Testis (tissue), 3 donors: ENCODE measurements around the gene FUT8. TPM values are rescaled to one million over a fixed set of nuclear protein-coding genes. Genes with fewer than 3 reads are reported as not detected.

Experiments
- DNase-seq: peaks from one replicate; pipeline ENCODE4 v3.0.0-alpha.2; 2019
- H3K27ac ChIP-seq, 2 donors: fragments of 200-600 bp; sonication (generic); one replicate each; pipeline ENCODE4 v1.5.1; 2019
- H3K27me3 ChIP-seq: fragments of 200-600 bp; sonication (generic); one replicate; pipeline ENCODE4 v1.5.1; 2019
- H3K36me3 ChIP-seq: fragments of 200-600 bp; sonication (generic); one replicate; pipeline ENCODE4 v1.5.1; 2017; ENCODE audit warnings: low read depth; ENCODE audit errors: missing control alignments
- H3K4me1 ChIP-seq: fragments of 200-600 bp; sonication (generic); one replicate; pipeline ENCODE4 v1.5.1; 2019
- H3K4me3 ChIP-seq, 2 donors: fragments of 200-600 bp; sonication (generic); one replicate each; pipeline ENCODE4 v1.5.1; 2017 to 2019
- H3K9me3 ChIP-seq: fragments of 200-600 bp; sonication (generic); one replicate; pipeline ENCODE4 v1.5.1; 2017
- CTCF ChIP-seq, 3 experiments: fragments of 450-650 bp in 2 of 3; fragments of 200-600 bp in 1 of 3; sonication (generic) in 1 of 3; IDR thresholded peaks; one replicate each; pipeline ENCODE4 v1.5.1; 2016 to 2019; ENCODE audit warnings: antibody characterized with exemption in 3 of 3, mild to moderate bottlenecking in 2 of 3, moderate library complexity in 1 of 3
- POLR2A ChIP-seq: fragments of 450-650 bp; IDR thresholded peaks from one replicate; pipeline ENCODE4 v1.6.1; 2017; ENCODE audit warnings: antibody characterized with exemption, mild to moderate bottlenecking, moderate library complexity
- WGBS, 2 donors: methylation state at CpG; one replicate each; pipeline ENCODE4 v1.1.5; 2018; 5-methylcytosine and 5-hydroxymethylcytosine counted together
- intact Hi-C: fragments of 100-400 bp; cut with DNase I; formaldehyde crosslinking; loops from one replicate; pipeline ENCODE4 v1.15.1; 2023; ENCODE audit warnings: low total_unique reads
- polyA plus RNA-seq: library from polyadenylated mRNA; stranded (reverse); fragments of 350-450 nt; fragmentation: Illumina TruSeq; extraction: RNeasy Lipid Tissue Mini Kit (QIAGEN cat#74804); gene quantifications from one replicate; pipeline ENCODE4 v1.2.3, GENCODE V29; 2014; ENCODE audit warnings: low read depth, low replicate concordance; ENCODE audit not compliant: insufficient read depth
- total RNA-seq, 2 donors: library from RNA; depleted of rRNA; stranded (reverse); fragments of >200 nt; gene quantifications; one replicate each; pipeline ENCODE4 v1.2.3, GENCODE V29; 2016

FUT8 gene
- total and polyA plus RNA-seq, 3 donors from 2014 or later, result 47.1 to 68.3 (median 58.7) TPM

GRCh38 chr14:65421201-65421981 is 8.9 kb downstream of the FUT8 start:
- Histone ChIP-seq H3K9me3 (no peaks in the 10 kb centered on the region), H3K4me1 (no peaks in the 10 kb centered on the region), H3K27ac (no peak overlapping the region), H3K27me3 (no peaks in the 10 kb centered on the region), H3K36me3 (no peaks in the 10 kb centered on the region), H3K4me3 (no peak overlapping the region)
- no peak for DNase-seq
- intact Hi-C loops, result no loop called here
- no peak for TF ChIP-seq POLR2A
- no peak for TF ChIP-seq CTCF (IDR thresholded peaks at IDR 0.05)
- WGBS, 2 donors, result 92 to 93% methylated on average over 10 of the region's 10 CpGs

- Histone ChIP-seq H3K4me1 (no peaks in the 10 kb centered on the region), H3K4me3 (no peak overlapping the region), H3K27ac (no peak overlapping the region), H3K27me3 (no peaks in the 10 kb centered on the region), H3K9me3 (no peaks in the 10 kb centered on the region), H3K36me3 (no peaks in the 10 kb centered on the region)
- DNase-seq, result no peak
- intact Hi-C loops, result no loop called here
- TF ChIP-seq POLR2A, result no peak
- no peak for TF ChIP-seq CTCF (IDR thresholded peaks at IDR 0.05)
- WGBS, 2 donors, result 88 to 91% methylated on average over 4 of the region's 4 CpGs
Observed at GRCh38 chr14:65422088-65422834, 9.7 kb downstream of the FUT8 start.

GRCh38 chr14:65423982-65424381 is 11.5 kb downstream of the FUT8 start:
- 95 to 97% methylated on average over 5 of the region's 5 CpGs for WGBS, 2 donors
- no peak for DNase-seq
- no peaks in the 10 kb centered on the region for H3K9me3 ChIP-seq
- intact Hi-C loops, result no loop called here
- no peaks in the 10 kb centered on the region for H3K4me1 ChIP-seq
- H3K4me3 ChIP-seq, result no peak overlapping the region
- TF ChIP-seq CTCF (IDR thresholded peaks at IDR 0.05), result no peak
- no peak overlapping the region for H3K27ac ChIP-seq
- no peaks in the 10 kb centered on the region for H3K36me3 ChIP-seq
- no peaks in the 10 kb centered on the region for H3K27me3 ChIP-seq

GRCh38 chr14:65424531-65424930 is 12.0 kb downstream of the FUT8 start:
- no peaks in the 10 kb centered on the region for H3K36me3 ChIP-seq
- intact Hi-C loops, result no loop called here
- H3K27me3 ChIP-seq, result no peaks in the 10 kb centered on the region
- 93 to 98% methylated on average over 5 of the region's 5 CpGs for WGBS, 2 donors
- no peaks in the 10 kb centered on the region for H3K9me3 ChIP-seq
- no peaks in the 10 kb centered on the region for H3K4me1 ChIP-seq
- H3K4me3 ChIP-seq, result no peak overlapping the region
- H3K27ac ChIP-seq, result no peak overlapping the region
- DNase-seq, result no peak
- TF ChIP-seq POLR2A (no peak), CTCF (IDR thresholded peaks at IDR 0.05) (no peak)
